Left lung (tissue), 10 donors: ENCODE data around the gene TM4SF5. TPM values are rescaled to one million over a fixed set of nuclear protein-coding genes. Genes with fewer than 3 reads are reported as not detected.

ENCODE experiments used
- ATAC-seq: fragments of 200-7000 bp; cut with Tn5 transposase; one replicate; pipeline ENCODE4 v1.9.1; 2020; ENCODE audit warnings: moderate library complexity
- DNase-seq, 4 donors: peaks; one replicate each; pipeline ENCODE4 v3.0.0-alpha.2; 2013 to 2020
- H3K27ac ChIP-seq, 2 donors: fragments of 200-600 bp; sonication (generic) in 1 of 2; one replicate each; pipeline versions ENCODE4 v1.5.0 to v1.8.0; 2020 to 2021
- H3K27me3 ChIP-seq, 2 donors: fragments of 200-600 bp; sonication (generic) in 1 of 2; one replicate each; pipeline versions ENCODE4 v1.5.0 to v1.8.0; 2020 to 2021
- H3K36me3 ChIP-seq, 2 donors: fragments of 200-600 bp; sonication (generic) in 1 of 2; one replicate each; pipeline versions ENCODE4 v1.5.0 to v1.8.0; 2020 to 2021
- H3K4me1 ChIP-seq, 2 donors: fragments of 200-600 bp; one replicate each; pipeline ENCODE4 v1.8.0; 2021
- H3K4me3 ChIP-seq, 2 donors: fragments of 200-600 bp; sonication (generic) in 1 of 2; one replicate each; pipeline versions ENCODE4 v1.5.0 to v1.8.0; 2020 to 2021; ENCODE audit warnings: mild to moderate bottlenecking in 1 of 2
- H3K9me3 ChIP-seq, 2 donors: fragments of 200-600 bp; sonication (generic) in 1 of 2; one replicate each; pipeline versions ENCODE4 v1.5.0 to v1.8.0; 2020 to 2021
- intact Hi-C, 2 donors: fragments of 100-400 bp; cut with DNase I; formaldehyde crosslinking; loops; one replicate each; pipeline versions ENCODE4 v1.11.2 to v1.14.2; 2022
- polyA plus RNA-seq, 6 donors: library from polyadenylated mRNA; unstranded; fragments of 120-200 nt; gene quantifications; one replicate each; pipeline ENCODE4 v1.2.1, GENCODE V29; 2013; ENCODE audit not compliant: insufficient read length in 6 of 6
- total RNA-seq, 2 donors: library from RNA; stranded (reverse); fragmentation: NEBNext Ultra II Directional; extraction: Animal tissue kit (Norgen Biotek cat#: 25700); gene quantifications; one replicate each; pipeline ENCODE4 v1.2.1, GENCODE V29; 2021
- TF ChIP-seq, protein P1 (sequence below), 2 donors: fragments of 200-600 bp; sonication (generic) in 1 of 2; IDR thresholded peaks; one replicate each; pipeline versions ENCODE4 v1.5.0 to v1.8.0; 2021; ENCODE audit warnings: antibody characterized with exemption in 2 of 2
- donor health status: DM: no; HTN: yes; CAD: no.
- donor health status: DM: no; HTN: no; CAD: no.

Gene TM4SF5
- total and polyA plus RNA-seq, 8 donors = not detected

DNA sequence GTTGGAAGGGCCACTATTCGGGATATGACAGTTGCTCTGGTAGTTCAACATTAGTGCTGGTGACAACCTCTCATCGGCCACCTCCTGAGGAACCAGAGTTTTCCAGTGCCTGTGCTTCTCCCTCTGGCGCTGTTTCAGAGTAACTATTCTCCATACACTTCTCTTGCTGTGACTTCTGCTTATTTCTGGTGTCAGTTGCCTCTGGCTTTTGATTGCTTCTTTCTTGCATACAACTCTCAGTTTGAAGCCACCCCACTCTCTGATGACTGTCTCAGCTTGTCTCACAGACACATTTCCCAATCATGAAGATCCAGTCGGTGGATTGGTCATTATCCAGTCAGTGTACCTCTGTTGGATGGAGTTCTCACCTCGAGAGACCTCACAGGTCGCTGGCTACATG, 3.4 kb upstream of the TM4SF5 start:
- Histone ChIP-seq H3K9me3 (no peaks in the 10 kb centered on the region), H3K27ac (peak overlapping the region in 1 of 2 donors; percentile 61), H3K27me3 (peaks cover 0 to 18% of the 10 kb centered on the region in 2 donors), H3K4me3 (no peak overlapping the region), H3K4me1 (peaks cover 0 to 57% of the 10 kb centered on the region in 2 donors), H3K36me3 (no peaks in the 10 kb centered on the region)
- peak; percentile 12 for ATAC-seq
- no peak for DNase-seq
- TF ChIP-seq, protein P1, sequence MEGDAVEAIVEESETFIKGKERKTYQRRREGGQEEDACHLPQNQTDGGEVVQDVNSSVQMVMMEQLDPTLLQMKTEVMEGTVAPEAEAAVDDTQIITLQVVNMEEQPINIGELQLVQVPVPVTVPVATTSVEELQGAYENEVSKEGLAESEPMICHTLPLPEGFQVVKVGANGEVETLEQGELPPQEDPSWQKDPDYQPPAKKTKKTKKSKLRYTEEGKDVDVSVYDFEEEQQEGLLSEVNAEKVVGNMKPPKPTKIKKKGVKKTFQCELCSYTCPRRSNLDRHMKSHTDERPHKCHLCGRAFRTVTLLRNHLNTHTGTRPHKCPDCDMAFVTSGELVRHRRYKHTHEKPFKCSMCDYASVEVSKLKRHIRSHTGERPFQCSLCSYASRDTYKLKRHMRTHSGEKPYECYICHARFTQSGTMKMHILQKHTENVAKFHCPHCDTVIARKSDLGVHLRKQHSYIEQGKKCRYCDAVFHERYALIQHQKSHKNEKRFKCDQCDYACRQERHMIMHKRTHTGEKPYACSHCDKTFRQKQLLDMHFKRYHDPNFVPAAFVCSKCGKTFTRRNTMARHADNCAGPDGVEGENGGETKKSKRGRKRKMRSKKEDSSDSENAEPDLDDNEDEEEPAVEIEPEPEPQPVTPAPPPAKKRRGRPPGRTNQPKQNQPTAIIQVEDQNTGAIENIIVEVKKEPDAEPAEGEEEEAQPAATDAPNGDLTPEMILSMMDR (IDR thresholded peaks at IDR 0.05) = no peak
- intact Hi-C loops = no loop called here

- DNase-seq (no peak), ATAC-seq (no peak)
- TF ChIP-seq, protein P1 (IDR thresholded peaks at IDR 0.05) = no peak
- H3K27me3 ChIP-seq = peaks cover 0 to 28% of the 10 kb centered on the region in 2 donors
- no peak overlapping the region for H3K4me3 ChIP-seq
- intact Hi-C loops = no loop called here
- no peaks in the 10 kb centered on the region for H3K9me3 ChIP-seq
- peak overlapping the region in 1 of 2 donors; percentile 57 for H3K27ac ChIP-seq
- H3K36me3 ChIP-seq = no peaks in the 10 kb centered on the region
- peaks cover 0 to 47% of the 10 kb centered on the region in 2 donors for H3K4me1 ChIP-seq
Observed at GRCh38 chr17:4769628-4770027, 2.1 kb upstream of the TM4SF5 start.

DNA sequence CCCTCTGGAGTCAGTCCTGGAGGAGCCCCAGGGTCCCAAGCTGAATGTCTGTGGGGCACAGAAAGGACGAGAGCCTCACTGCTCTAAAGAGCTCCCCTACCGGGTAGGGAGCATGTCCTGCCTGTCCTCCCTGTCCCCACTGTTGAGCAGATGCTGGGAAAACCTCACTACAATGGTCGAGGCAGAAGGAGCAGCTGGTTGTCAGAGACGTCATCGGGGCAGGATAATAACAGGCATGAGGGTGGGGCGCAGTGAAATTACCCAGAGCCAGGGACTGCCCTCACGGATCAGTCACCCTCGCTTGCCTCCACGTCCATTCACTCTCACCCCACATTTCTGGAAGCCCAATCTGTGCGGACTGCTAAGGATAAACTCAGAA, 538 bp downstream of the TM4SF5 start:
- intact Hi-C loops = no loop called here
- no peaks in the 10 kb centered on the region for H3K9me3 ChIP-seq
- DNase-seq = no peak
- no peak overlapping the region for H3K4me3 ChIP-seq
- H3K27ac ChIP-seq = no peak overlapping the region
- peaks cover 0 to 37% of the 10 kb centered on the region in 2 donors for H3K27me3 ChIP-seq
- TF ChIP-seq, protein P1 (IDR thresholded peaks at IDR 0.05) = no peak
- no peak for ATAC-seq
- H3K4me1 ChIP-seq = peaks cover 0 to 25% of the 10 kb centered on the region in 2 donors
- no peaks in the 10 kb centered on the region for H3K36me3 ChIP-seq

GRCh38 chr17:4777969-4778760, 6.5 kb downstream of the TM4SF5 start:
- no peak for ATAC-seq

DNA sequence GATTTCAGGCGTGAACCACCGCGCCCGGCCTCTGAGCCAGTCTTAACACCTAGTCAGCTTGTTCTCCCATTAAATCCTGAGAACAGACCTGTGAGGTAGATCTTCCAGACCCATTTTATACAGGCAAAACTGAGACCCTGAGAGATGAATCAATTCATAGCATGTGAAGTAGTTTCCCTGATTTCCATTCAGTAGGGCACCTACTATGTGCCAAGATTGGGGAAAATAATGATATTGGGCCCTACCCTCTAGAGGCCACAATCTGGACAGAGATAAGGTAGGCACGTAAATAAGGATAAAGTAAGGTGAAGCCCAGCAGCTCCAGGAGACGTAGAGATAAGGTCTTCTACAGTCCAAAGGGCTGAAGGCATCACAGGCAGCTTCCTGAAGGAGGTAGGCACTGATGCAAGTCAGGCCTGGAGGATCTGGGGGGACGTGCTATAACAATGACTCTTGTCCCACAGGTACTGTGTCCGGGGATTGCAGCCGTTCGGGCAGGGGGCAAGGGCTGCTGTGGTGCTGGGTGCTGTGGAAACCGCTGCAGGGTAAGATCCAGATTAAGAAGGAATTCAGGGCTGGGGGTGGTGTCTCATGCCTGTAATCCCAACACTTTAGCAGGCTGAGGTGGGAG, 8.8 kb downstream of the TM4SF5 start:
- ATAC-seq = no peak
- intact Hi-C loops = no loop called here
- Histone ChIP-seq H3K9me3 (no peaks in the 10 kb centered on the region), H3K27ac (no peak overlapping the region), H3K27me3 (peaks cover 30 to 77% of the 10 kb centered on the region in 2 donors), H3K4me1 (peaks cover 2 to 5% of the 10 kb centered on the region in 2 donors), H3K36me3 (no peaks in the 10 kb centered on the region), H3K4me3 (no peak overlapping the region)
- peak in 1 of 4 donors; percentile 46 for DNase-seq
- TF ChIP-seq, protein P1 (IDR thresholded peaks at IDR 0.05) = no peak

More at GRCh38 chr17:4777969-4778760, 6.5 kb downstream of the TM4SF5 start:
- no peak overlapping the region for H3K4me3 ChIP-seq
- H3K27ac ChIP-seq = no peak overlapping the region
- TF ChIP-seq, protein P1 (IDR thresholded peaks at IDR 0.05) = no peak
- no peaks in the 10 kb centered on the region for H3K36me3 ChIP-seq
- DNase-seq = peak in 1 of 4 donors; percentile 5
- no peaks in the 10 kb centered on the region for H3K4me1 ChIP-seq
- H3K27me3 ChIP-seq = peaks cover 11 to 65% of the 10 kb centered on the region in 2 donors
- no peaks in the 10 kb centered on the region for H3K9me3 ChIP-seq
- intact Hi-C loops = no loop called here
